ENCODE results near the gene SPRR5.

The SPRR5 gene

GRCh38 chr1:152946248-152946647 lies 758 bp upstream of the SPRR5 start:
- no peak for DNase-seq

- no peak for DNase-seq
Measured at GRCh38 chr1:152951711-152952110, 4.7 kb downstream of the SPRR5 start.

- DNase-seq: no peak
Measured at GRCh38 chr1:152953761-152954160, 6.8 kb downstream of the SPRR5 start.

- DNase-seq: no peak
Measured at GRCh38 chr1:152954436-152954835, 7.4 kb downstream of the SPRR5 start.

GRCh38 chr1:152957561-152957960 lies 10.6 kb downstream of the SPRR5 start:
- no peak for DNase-seq

- DNase-seq: no peak
Measured at GRCh38 chr1:152959273-152959672, 12.3 kb downstream of the SPRR5 start.

GRCh38 chr1:152959801-152960451 lies 12.9 kb downstream of the SPRR5 start:
- DNase-seq: no peak

- no peak for DNase-seq
Measured at GRCh38 chr1:152960452-152961044, 13.5 kb downstream of the SPRR5 start.

- no peak for DNase-seq
Measured at GRCh38 chr1:152961226-152961891, 14.4 kb downstream of the SPRR5 start.

GRCh38 chr1:152962876-152963415 lies 15.9 kb downstream of the SPRR5 start:
- DNase-seq: no peak

GRCh38 chr1:152964536-152964935 lies 17.5 kb downstream of the SPRR5 start:
- DNase-seq: no peak

- no peak for DNase-seq
Measured at GRCh38 chr1:152965853-152966252, 18.8 kb downstream of the SPRR5 start.

- DNase-seq: no peak
Measured at GRCh38 chr1:152967201-152967600, 20.2 kb downstream of the SPRR5 start.

- no peak for DNase-seq
Measured at GRCh38 chr1:152968248-152968647, 21.2 kb downstream of the SPRR5 start.

GRCh38 chr1:152969036-152969435 lies 22.0 kb downstream of the SPRR5 start:
- no peak for DNase-seq

- DNase-seq: no peak
Measured at GRCh38 chr1:152970495-152970894, 23.5 kb downstream of the SPRR5 start, which contains the start of gene SPRR4. Gene SPRR4, plus strand, starts transcription at chr1:152970648. Its CDS starts 1,243 bp downstream, at chr1:152971891.

- no peak for DNase-seq
Measured at GRCh38 chr1:152972196-152972886, 25.3 kb downstream of the SPRR5 start.

- DNase-seq: no peak
Measured at GRCh38 chr1:152976688-152977087, 29.7 kb downstream of the SPRR5 start.

- no peak for DNase-seq
Measured at GRCh38 chr1:152977614-152978013, 30.6 kb downstream of the SPRR5 start.

GRCh38 chr1:152980676-152981075 lies 33.7 kb downstream of the SPRR5 start:
- no peak for DNase-seq

GRCh38 chr1:152981146-152981871 lies 34.3 kb downstream of the SPRR5 start:
- DNase-seq: no peak

All from hypothalamus (tissue), 51 donors.